GM12891 (cell line): ENCODE results near the gene ZFAND2A.

Experiments
- PAX5 ChIP-seq: IDR thresholded peaks from 2 replicates; pipeline ENCODE4 v1.6.1; 2011; ENCODE audit warnings: low read length, moderate library complexity, mild to moderate bottlenecking; ENCODE audit not compliant: insufficient read depth, severe bottlenecking
- POLR2A ChIP-seq: IDR thresholded peaks from 2 replicates; pipeline ENCODE4 v1.6.1; 2011; ENCODE audit warnings: low read depth, low read length, control low read depth
- POLR2AphosphoS5 ChIP-seq: IDR thresholded peaks from 2 replicates; pipeline ENCODE4 v1.6.1; 2011; ENCODE audit warnings: low read depth, low read length, control low read depth
- SPI1 ChIP-seq: IDR thresholded peaks from 2 replicates; pipeline ENCODE4 v1.6.1; 2011; ENCODE audit warnings: low read depth, low read length, control low read depth
- TAF1 ChIP-seq: IDR thresholded peaks from 2 replicates; pipeline ENCODE4 v1.6.1; 2011; ENCODE audit warnings: low read depth, low read length, control low read depth

DNA sequence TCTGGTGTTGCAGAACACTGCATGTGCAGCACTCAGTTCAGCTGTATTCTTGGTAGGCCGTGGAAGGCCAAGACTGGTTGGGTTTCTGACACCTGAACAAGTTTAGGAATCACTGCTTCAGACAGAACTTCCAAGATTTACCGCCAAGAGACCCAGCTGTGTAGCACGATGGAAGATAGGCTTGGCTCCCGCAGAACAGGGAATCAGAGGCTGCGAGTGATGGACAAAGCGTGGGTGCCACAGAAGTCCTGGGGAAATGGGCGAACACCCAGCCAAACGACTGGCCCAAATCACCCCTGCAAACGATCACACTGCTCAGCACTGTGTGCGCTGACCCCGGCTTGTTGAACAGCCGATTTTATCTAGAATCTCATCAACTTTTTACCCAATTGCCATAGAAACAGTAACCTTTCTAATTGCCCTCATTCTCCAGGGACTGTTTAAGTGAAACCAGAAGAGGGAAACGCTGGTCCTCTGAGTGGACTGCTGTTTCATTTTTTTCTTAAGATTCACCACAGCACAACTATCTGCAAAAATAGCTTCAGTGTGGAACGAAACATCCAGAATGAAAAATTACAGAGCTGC is 17.9 kb downstream of the ZFAND2A start:
- no peak for TF ChIP-seq POLR2A
- TF ChIP-seq TAF1 = no peak
- no peak for TF ChIP-seq POLR2AphosphoS5
- no peak for TF ChIP-seq SPI1
- no peak for TF ChIP-seq PAX5
